KMS-11 (cell line): ENCODE measurements around the gene PGLYRP4.

ENCODE experiments used
- H2AFZ ChIP-seq: fragments of 200-600 bp; sonication (generic); 2 replicates; pipeline ENCODE4 v1.6.1; 2016; ENCODE audit warnings: antibody characterized with exemption, mixed run types, low read depth
- H3K27ac ChIP-seq: fragments of 200-600 bp; sonication (generic); 2 replicates; pipeline ENCODE4 v1.6.1; 2016; ENCODE audit warnings: mild to moderate bottlenecking, mixed run types
- H3K27me3 ChIP-seq: fragments of 200-600 bp; sonication (generic); 2 replicates; pipeline ENCODE4 v1.6.1; 2017; ENCODE audit warnings: mild to moderate bottlenecking, low read depth, mixed run types, moderate library complexity; ENCODE audit not compliant: insufficient read depth
- H3K36me3 ChIP-seq: fragments of 200-600 bp; sonication (generic); 2 replicates; pipeline ENCODE4 v1.6.1; 2017; ENCODE audit warnings: mild to moderate bottlenecking, mixed run types; ENCODE audit not compliant: insufficient read depth
- H3K4me1 ChIP-seq: fragments of 200-600 bp; sonication (generic); 2 replicates; pipeline ENCODE4 v1.6.1; 2016; ENCODE audit warnings: mild to moderate bottlenecking, low read depth, mixed run types; ENCODE audit not compliant: poor library complexity, severe bottlenecking
- H3K4me2 ChIP-seq: fragments of 200-600 bp; sonication (generic); 2 replicates; pipeline ENCODE4 v1.7.0; 2016; ENCODE audit warnings: mild to moderate bottlenecking, mixed run types
- H3K4me3 ChIP-seq: fragments of 200-600 bp; sonication (generic); IDR thresholded peaks from 2 replicates; pipeline ENCODE4 v1.6.1; 2017; ENCODE audit warnings: low read depth, low read length, mixed read lengths; ENCODE audit not compliant: insufficient read depth
- H3K79me2 ChIP-seq: fragments of 200-600 bp; sonication (generic); 2 replicates; pipeline ENCODE4 v1.6.1; 2016; ENCODE audit warnings: low read depth, mixed run types; ENCODE audit not compliant: insufficient read depth
- H3K9ac ChIP-seq: fragments of 200-600 bp; sonication (generic); 2 replicates; pipeline ENCODE4 v1.6.1; 2016; ENCODE audit warnings: mild to moderate bottlenecking, mixed run types
- H4K20me1 ChIP-seq: fragments of 200-600 bp; sonication (generic); 2 replicates; pipeline ENCODE4 v1.6.1; 2016; ENCODE audit warnings: mild to moderate bottlenecking, mixed run types; ENCODE audit not compliant: insufficient read depth
- CTCF ChIP-seq: fragments of 200-600 bp; sonication (generic); conservative IDR thresholded peaks from 2 replicates; pipeline ENCODE4 v1.6.1; 2017; ENCODE audit warnings: low read depth, mild to moderate bottlenecking, antibody characterized with exemption, low read length, moderate library complexity, mixed read lengths

PGLYRP4 gene

GRCh38 chr1:153312570-153313186 is 36.0 kb downstream of the PGLYRP4 start, which contains the start of gene PGLYRP3:
Gene PGLYRP3 (minus strand): TSS chr1:153312952. CDS start chr1:153310665, 2,287 bp downstream.
- Histone ChIP-seq H4K20me1 (no peaks in the 10 kb centered on the region), H3K4me3 (no peak within 1 kb of the TSS), H3K79me2 (no peaks in the 10 kb centered on the region), H3K27ac (no peak within 1 kb of the TSS), H3K36me3 (no peaks in the 10 kb centered on the region), H3K9ac (no peak within 1 kb of the TSS), H3K27me3 (no peaks in the 10 kb centered on the region), H3K4me2 (no peak within 1 kb of the TSS), H3K4me1 (no peaks in the 10 kb centered on the region), H2AFZ (no peak within 1 kb of the TSS)
- no peak for TF ChIP-seq CTCF

- H3K4me3 ChIP-seq = no peak overlapping the region
These were observed 38.1 kb downstream of the PGLYRP4 start for GRCh38 chr1:153310526-153310925.

GRCh38 chr1:153309441-153309840 is 39.2 kb downstream of the PGLYRP4 start:
- Histone ChIP-seq H3K27me3 (no peaks in the 10 kb centered on the region), H3K4me3 (no peak overlapping the region), H3K9ac (no peak overlapping the region), H3K36me3 (no peaks in the 10 kb centered on the region), H3K79me2 (no peaks in the 10 kb centered on the region), H3K4me1 (no peaks in the 10 kb centered on the region), H4K20me1 (no peaks in the 10 kb centered on the region), H3K4me2 (no peak overlapping the region), H3K27ac (no peak overlapping the region), H2AFZ (no peak overlapping the region)
- no peak for TF ChIP-seq CTCF

More at GRCh38 chr1:153310526-153310925, 38.1 kb downstream of the PGLYRP4 start:
- no peak for TF ChIP-seq CTCF
- H4K20me1 ChIP-seq = no peaks in the 10 kb centered on the region
- no peaks in the 10 kb centered on the region for H3K36me3 ChIP-seq
- H3K27me3 ChIP-seq = no peaks in the 10 kb centered on the region
- H2AFZ ChIP-seq = no peak overlapping the region
- H3K4me1 ChIP-seq = no peaks in the 10 kb centered on the region
- H3K27ac ChIP-seq = no peak overlapping the region
- H3K79me2 ChIP-seq = no peaks in the 10 kb centered on the region
- H3K4me2 ChIP-seq = no peak overlapping the region
- no peak overlapping the region for H3K9ac ChIP-seq

- no peaks in the 10 kb centered on the region for H3K79me2 ChIP-seq
- H3K36me3 ChIP-seq = no peaks in the 10 kb centered on the region
- no peak overlapping the region for H3K27ac ChIP-seq
- no peak for TF ChIP-seq CTCF
- H3K9ac ChIP-seq = no peak overlapping the region
- H3K4me2 ChIP-seq = no peak overlapping the region
- no peaks in the 10 kb centered on the region for H3K4me1 ChIP-seq
- H3K4me3 ChIP-seq = no peak overlapping the region
- no peaks in the 10 kb centered on the region for H4K20me1 ChIP-seq
- no peak overlapping the region for H2AFZ ChIP-seq
- H3K27me3 ChIP-seq = no peaks in the 10 kb centered on the region
These were observed 40.1 kb downstream of the PGLYRP4 start for GRCh38 chr1:153308540-153308939.
